CD4-positive, CD25-positive, alpha-beta regulatory T cell (primary cell): ENCODE data around the gene POLE. TPM values are rescaled to one million over a fixed set of nuclear protein-coding genes. Genes with fewer than 3 reads are reported as not detected.

Experiments used
- ATAC-seq, 2 donors: fragments of 150-1000 bp; cut with Tn5 transposase; one replicate each; pipeline ENCODE4 v1.10.0; 2021; ENCODE audit warnings: low read depth in 2 of 2, moderate number of reproducible peaks in 2 of 2, moderate library complexity in 1 of 2
- DNase-seq, 3 donors: peaks; one replicate each; pipeline versions ENCODE4 v3.0.0 to v3.0.0-alpha.2; 2012 to 2022; ENCODE audit warnings: mixed read lengths in 1 of 3
- H3K27ac ChIP-seq: one replicate; pipeline ENCODE4 v1.7.0; 2013; ENCODE audit warnings: mild to moderate bottlenecking, low read length; ENCODE audit not compliant: insufficient read depth, poor library complexity, severe bottlenecking
- H3K27me3 ChIP-seq: one replicate; pipeline ENCODE4 v1.7.0; 2013; ENCODE audit warnings: low read length; ENCODE audit not compliant: control insufficient read depth, insufficient read depth
- H3K36me3 ChIP-seq: one replicate; pipeline ENCODE4 v1.7.0; 2013; ENCODE audit warnings: mild to moderate bottlenecking, low read length, moderate library complexity; ENCODE audit not compliant: control insufficient read depth, insufficient read depth
- H3K4me1 ChIP-seq: 2 replicates; pipeline ENCODE4 v1.7.0; 2013; ENCODE audit warnings: mild to moderate bottlenecking, low read length; ENCODE audit not compliant: insufficient read depth, control insufficient read depth, poor library complexity, severe bottlenecking
- H3K4me3 ChIP-seq: one replicate; pipeline ENCODE4 v1.7.0; 2013; ENCODE audit warnings: low read depth, mild to moderate bottlenecking, low read length, moderate library complexity
- H3K9me3 ChIP-seq, 2 experiments: 1 replicate in 1 of 2; 2 replicates in 1 of 2; pipeline ENCODE4 v1.7.0; 2013; ENCODE audit warnings: low read length in 2 of 2, mild to moderate bottlenecking in 1 of 2, moderate library complexity in 1 of 2; ENCODE audit not compliant: control insufficient read depth in 2 of 2
- H3K27ac Mint-ChIP-seq, 3 donors: one replicate each; pipeline ENCODE4 v1.8.0; 2020 to 2022; ENCODE audit warnings: mild to moderate bottlenecking in 3 of 3, mixed read lengths in 3 of 3, moderate library complexity in 2 of 3
- H3K27me3 Mint-ChIP-seq: one replicate; pipeline ENCODE4 v1.8.0; 2022; ENCODE audit warnings: mild to moderate bottlenecking, mixed read lengths
- H3K36me3 Mint-ChIP-seq: one replicate; pipeline ENCODE4 v1.8.0; 2020; ENCODE audit warnings: mixed read lengths
- H3K4me1 Mint-ChIP-seq, 4 donors: one replicate each; pipeline ENCODE4 v1.8.0; 2020 to 2022; ENCODE audit warnings: mixed read lengths in 4 of 4, mild to moderate bottlenecking in 1 of 4
- H3K4me3 Mint-ChIP-seq, 4 donors: one replicate each; pipeline ENCODE4 v1.8.0; 2020 to 2022; ENCODE audit warnings: mild to moderate bottlenecking in 4 of 4, mixed read lengths in 4 of 4, moderate library complexity in 3 of 4
- H3K9me3 Mint-ChIP-seq, 7 donors: one replicate each; pipeline ENCODE4 v1.8.0; 2020 to 2022; ENCODE audit warnings: mixed read lengths in 7 of 7, mild to moderate bottlenecking in 3 of 7, moderate library complexity in 2 of 7
- polyA plus RNA-seq, 4 donors: library from polyadenylated mRNA; unstranded; fragments of 300-500 nt; fragmentation: Illumina TruSeq; gene quantifications; one replicate each; pipeline ENCODE4 v1.2.3, GENCODE V29; 2021
- total RNA-seq: library from RNA; stranded (reverse); gene quantifications from one replicate; pipeline ENCODE4 v1.2.3, GENCODE V29; 2022

Gene POLE
- total and polyA plus RNA-seq, 5 donors from 2014 or later = 2.4 to 51.1 (median 3.7) TPM

DNA sequence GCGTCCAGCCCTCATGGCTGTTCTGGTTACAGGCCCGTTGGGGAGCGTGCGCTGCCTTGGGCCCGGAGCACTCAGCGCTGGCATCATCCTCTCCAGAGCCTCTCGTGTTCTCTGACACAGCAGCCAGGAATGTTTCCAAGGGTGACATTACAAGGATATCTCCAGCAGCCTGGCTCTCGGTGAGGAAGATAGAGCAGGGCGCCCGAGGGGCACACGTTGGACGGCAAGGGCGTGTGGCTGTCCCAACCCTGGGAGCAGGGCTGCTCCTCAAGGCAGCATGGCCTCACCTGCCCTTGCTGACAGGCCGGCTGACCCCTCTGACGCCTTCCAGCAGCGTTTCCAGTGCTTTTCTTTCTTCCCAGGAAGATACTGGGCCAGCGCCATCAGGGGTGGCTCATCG lies 91.1 kb downstream of the POLE start:
- H3K4me1 Mint-ChIP-seq = peaks cover 0 to 31% (median 14%) of the 10 kb centered on the region in 4 donors
- H3K9me3 ChIP-seq = no peaks in the 10 kb centered on the region
- no peak for DNase-seq
- H3K4me3 Mint-ChIP-seq = peak overlapping the region in 1 of 4 donors; percentile 13
- peak in 1 of 2 donors; percentile 16 for ATAC-seq
- peaks cover 0 to 8% (median 0%) of the 10 kb centered on the region in 7 donors for H3K9me3 Mint-ChIP-seq
- H3K27me3 Mint-ChIP-seq = peaks cover 21% of the 10 kb centered on the region
- peaks cover 14% of the 10 kb centered on the region for H3K4me1 ChIP-seq
- no peak overlapping the region for H3K27ac ChIP-seq
- no peak overlapping the region for H3K27ac Mint-ChIP-seq
- no peak overlapping the region for H3K4me3 ChIP-seq
- H3K36me3 Mint-ChIP-seq = no peaks in the 10 kb centered on the region
- H3K27me3 ChIP-seq = no peaks in the 10 kb centered on the region
- no peaks in the 10 kb centered on the region for H3K36me3 ChIP-seq

DNA sequence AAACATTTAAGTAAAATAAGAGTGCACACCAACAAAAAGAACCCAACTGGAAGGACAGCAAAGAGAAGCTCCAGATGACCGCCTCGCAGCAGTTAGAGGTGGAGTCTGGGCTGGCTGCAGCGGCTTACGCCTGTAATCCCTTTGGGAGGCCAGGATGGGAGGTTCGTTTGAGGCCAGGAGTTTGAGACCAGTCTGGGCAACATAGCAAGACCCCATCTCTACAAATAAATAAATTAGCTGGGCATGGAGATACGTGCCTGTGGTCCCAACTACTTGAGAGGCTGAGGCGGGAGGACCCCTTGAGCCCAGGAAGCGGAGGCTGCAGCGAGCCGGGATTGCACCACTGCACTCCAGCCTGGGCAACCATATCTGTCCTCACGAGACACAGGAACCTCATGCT lies 92.0 kb downstream of the POLE start:
- Mint-ChIP-seq H3K36me3 (no peaks in the 10 kb centered on the region), H3K27ac (peak overlapping the region in 1 of 3 donors; percentile 52), H3K27me3 (peaks cover 21% of the 10 kb centered on the region), H3K4me3 (peak overlapping the region in 1 of 4 donors; percentile 11), H3K9me3 (peaks cover 0 to 8% (median 0%) of the 10 kb centered on the region in 7 donors), H3K4me1 (peaks cover 0 to 25% (median 14%) of the 10 kb centered on the region in 4 donors)
- H3K36me3 ChIP-seq = no peaks in the 10 kb centered on the region
- ATAC-seq = no peak
- H3K4me1 ChIP-seq = peaks cover 7% of the 10 kb centered on the region
- DNase-seq = no peak
- no peaks in the 10 kb centered on the region for H3K27me3 ChIP-seq
- H3K9me3 ChIP-seq = no peaks in the 10 kb centered on the region
- no peak overlapping the region for H3K27ac ChIP-seq
- no peak overlapping the region for H3K4me3 ChIP-seq

DNA sequence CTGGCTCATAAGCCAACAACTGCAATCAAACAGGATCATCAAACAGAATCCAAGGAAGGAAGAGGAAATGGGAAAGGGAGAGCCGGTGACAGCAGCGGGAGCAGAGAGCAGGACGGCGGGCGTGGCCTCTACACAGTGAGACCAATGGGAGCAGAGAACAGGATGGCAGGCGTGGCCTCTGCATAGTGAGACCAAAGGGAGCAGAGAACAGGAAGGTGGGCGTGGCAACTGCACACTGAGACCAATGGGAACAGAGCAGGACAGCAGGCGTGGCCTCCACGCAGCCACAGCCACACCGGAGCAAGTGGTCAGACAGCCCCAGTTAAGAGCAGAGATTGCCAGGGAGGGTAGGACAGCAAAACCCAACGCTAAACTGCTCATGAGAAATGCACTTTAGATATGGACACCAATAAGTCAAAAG lies 93.2 kb downstream of the POLE start:
- Mint-ChIP-seq H3K27ac (no peak overlapping the region), H3K4me3 (peak overlapping the region in 2 of 4 donors; percentile 7 to 71), H3K36me3 (no peaks in the 10 kb centered on the region), H3K4me1 (peaks cover 0 to 16% (median 10%) of the 10 kb centered on the region in 4 donors), H3K9me3 (peaks cover 0 to 8% (median 1%) of the 10 kb centered on the region in 7 donors), H3K27me3 (peaks cover 13% of the 10 kb centered on the region)
- H3K36me3 ChIP-seq = no peaks in the 10 kb centered on the region
- no peaks in the 10 kb centered on the region for H3K27me3 ChIP-seq
- no peak overlapping the region for H3K4me3 ChIP-seq
- H3K4me1 ChIP-seq = peaks cover 5% of the 10 kb centered on the region
- ATAC-seq = peak; percentile 37 to 40
- H3K27ac ChIP-seq = no peak overlapping the region
- peak in 1 of 3 donors; percentile 48 for DNase-seq
- H3K9me3 ChIP-seq = no peaks in the 10 kb centered on the region

DNA sequence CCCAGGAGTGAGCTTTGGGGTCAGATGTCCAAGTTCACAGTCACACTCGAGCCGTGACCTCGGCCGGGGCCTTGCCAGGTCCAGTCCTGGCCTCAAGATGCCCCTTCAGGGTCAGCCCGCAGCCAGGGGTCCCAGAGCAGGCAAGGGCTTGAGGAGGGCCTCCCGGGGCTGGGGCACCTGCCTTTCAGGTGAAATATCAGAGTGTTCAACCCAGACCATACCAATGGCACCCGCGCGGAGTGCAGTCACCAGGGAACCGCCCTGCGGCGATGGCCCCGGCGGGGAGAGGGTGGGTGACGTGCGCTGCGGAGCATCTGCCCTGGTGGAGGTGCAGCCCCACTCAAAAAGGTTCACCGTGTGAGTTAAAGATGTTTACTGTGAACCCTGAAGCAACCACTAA lies 93.6 kb downstream of the POLE start:
- H3K36me3 ChIP-seq = no peaks in the 10 kb centered on the region
- Mint-ChIP-seq H3K4me1 (peaks cover 0 to 12% (median 8%) of the 10 kb centered on the region in 4 donors), H3K36me3 (no peaks in the 10 kb centered on the region), H3K27me3 (peaks cover 8% of the 10 kb centered on the region), H3K9me3 (peaks cover 0 to 8% (median 1%) of the 10 kb centered on the region in 7 donors), H3K27ac (no peak overlapping the region), H3K4me3 (no peak overlapping the region)
- no peaks in the 10 kb centered on the region for H3K9me3 ChIP-seq
- H3K27me3 ChIP-seq = no peaks in the 10 kb centered on the region
- H3K27ac ChIP-seq = no peak overlapping the region
- H3K4me1 ChIP-seq = peaks cover under 1% of the 10 kb centered on the region
- H3K4me3 ChIP-seq = no peak overlapping the region
- DNase-seq = no peak
- no peak for ATAC-seq

DNA sequence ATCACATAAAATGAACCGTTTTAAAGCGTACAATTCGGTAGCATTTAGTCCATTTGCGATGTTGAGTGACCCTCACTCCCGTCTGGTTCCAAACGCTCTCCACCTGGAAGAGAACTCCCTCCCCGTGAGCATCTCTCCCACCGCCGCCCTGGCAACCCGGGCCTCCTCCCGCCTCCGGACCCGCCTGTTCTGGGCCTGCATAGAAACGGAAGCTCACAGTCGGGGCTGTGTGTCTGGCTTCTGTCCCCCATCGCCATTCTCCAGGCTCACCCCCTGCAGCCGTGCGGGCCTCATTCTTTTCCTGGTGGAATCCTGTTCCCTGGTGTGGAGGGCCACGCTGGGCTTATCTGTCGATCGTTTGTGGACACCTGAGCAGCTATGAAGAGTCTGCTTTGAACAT lies 94.1 kb downstream of the POLE start:
- H3K27ac Mint-ChIP-seq = no peak overlapping the region

DNA sequence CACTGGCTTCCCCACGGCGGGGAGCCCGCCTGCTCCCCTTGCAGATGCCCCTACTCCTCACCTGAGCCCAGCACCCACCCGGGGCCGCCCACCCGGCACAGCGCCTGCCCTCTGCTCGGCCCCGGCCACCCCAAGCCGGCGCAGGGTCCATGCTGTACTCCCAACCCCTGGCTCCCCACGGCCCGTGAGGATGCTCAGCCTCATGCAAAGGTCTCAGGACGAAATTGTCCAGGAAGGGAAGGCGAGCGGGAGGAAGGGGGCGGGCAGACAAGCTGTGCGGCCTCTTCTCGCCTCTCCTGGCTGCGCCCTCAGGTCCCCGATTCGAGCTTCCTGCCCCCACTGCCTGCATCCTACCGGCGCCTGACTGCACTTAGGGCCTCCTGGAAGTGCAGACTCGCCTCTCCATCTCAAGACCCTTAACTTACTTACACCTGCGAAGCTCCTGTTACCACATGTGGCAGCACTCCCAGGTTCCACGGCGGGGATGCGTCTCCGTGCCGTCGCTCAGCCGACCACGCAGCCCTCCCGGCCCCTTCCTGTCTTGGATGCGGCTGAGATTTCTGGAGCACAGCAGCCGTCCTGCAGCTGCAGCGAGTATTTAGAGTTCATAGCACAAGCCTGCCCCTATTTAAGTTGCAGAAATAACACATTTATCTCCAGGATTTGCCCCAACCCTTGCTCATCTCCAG lies 94.7 kb downstream of the POLE start:
- Mint-ChIP-seq H3K27ac (no peak overlapping the region), H3K9me3 (peaks cover 0 to 5% (median under 1%) of the 10 kb centered on the region in 7 donors), H3K36me3 (no peaks in the 10 kb centered on the region), H3K4me3 (no peak overlapping the region), H3K27me3 (peaks cover 4% of the 10 kb centered on the region), H3K4me1 (peaks cover 0 to 7% (median 5%) of the 10 kb centered on the region in 4 donors)
- DNase-seq (no peak), ATAC-seq (no peak)
- Histone ChIP-seq H3K27me3 (no peaks in the 10 kb centered on the region), H3K4me3 (no peak overlapping the region), H3K36me3 (no peaks in the 10 kb centered on the region), H3K27ac (no peak overlapping the region), H3K9me3 (no peaks in the 10 kb centered on the region), H3K4me1 (no peaks in the 10 kb centered on the region)

More for the DNA sequence above, 94.1 kb downstream of the POLE start:
- H3K9me3 Mint-ChIP-seq = peaks cover 0 to 8% (median 1%) of the 10 kb centered on the region in 7 donors
- DNase-seq (no peak), ATAC-seq (no peak)
- Histone ChIP-seq H3K9me3 (no peaks in the 10 kb centered on the region), H3K27ac (no peak overlapping the region), H3K4me3 (no peak overlapping the region), H3K4me1 (no peaks in the 10 kb centered on the region), H3K36me3 (no peaks in the 10 kb centered on the region), H3K27me3 (no peaks in the 10 kb centered on the region)
- H3K4me3 Mint-ChIP-seq = no peak overlapping the region
- H3K4me1 Mint-ChIP-seq = peaks cover 0 to 11% (median 8%) of the 10 kb centered on the region in 4 donors
- H3K36me3 Mint-ChIP-seq = no peaks in the 10 kb centered on the region
- peaks cover 7% of the 10 kb centered on the region for H3K27me3 Mint-ChIP-seq

DNA sequence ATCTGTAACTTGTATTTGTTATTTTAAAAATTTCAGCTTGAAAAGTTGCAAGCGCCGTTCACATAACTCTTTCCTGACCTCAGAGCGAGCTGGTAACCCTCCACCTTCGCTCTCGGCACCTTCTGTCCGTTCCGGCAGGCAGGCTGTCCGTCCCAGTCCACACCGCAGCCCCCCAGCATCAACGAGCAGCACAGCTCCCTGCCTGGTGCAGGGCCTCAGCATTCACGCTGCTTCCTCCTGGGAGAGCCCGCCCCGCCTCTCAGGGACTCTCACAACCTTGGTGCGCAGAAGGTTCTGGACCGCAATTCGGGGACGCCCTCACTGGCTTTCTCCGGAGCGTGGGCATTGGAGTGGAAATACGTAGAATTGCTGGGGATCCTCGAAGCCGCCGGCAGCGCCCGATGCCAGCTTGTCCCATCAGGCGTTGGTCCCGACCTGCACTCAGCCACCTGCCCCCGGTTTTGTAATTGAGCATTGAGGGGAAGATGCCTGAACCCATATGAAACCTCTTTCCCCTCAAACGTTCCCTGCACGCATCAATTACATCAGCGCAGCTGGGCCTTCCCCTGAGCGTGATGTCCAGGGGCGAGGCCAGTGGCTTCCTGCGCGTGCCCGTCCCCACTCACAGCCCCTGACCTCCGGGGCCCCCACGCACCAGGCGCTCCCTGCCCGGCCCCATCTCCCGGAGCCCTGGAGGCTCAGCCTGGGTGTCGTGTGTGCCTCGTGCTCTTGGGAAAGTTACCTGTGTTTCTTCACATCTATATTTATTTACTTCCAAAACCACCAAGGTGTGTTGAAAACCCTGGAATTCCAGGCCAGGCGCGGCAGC lies 95.8 kb downstream of the POLE start:
- Mint-ChIP-seq H3K4me3 (no peak overlapping the region), H3K9me3 (peaks cover 0 to 2% (median 0%) of the 10 kb centered on the region in 7 donors), H3K4me1 (peaks cover 0 to 4% (median 1%) of the 10 kb centered on the region in 4 donors), H3K36me3 (no peaks in the 10 kb centered on the region), H3K27me3 (no peaks in the 10 kb centered on the region), H3K27ac (no peak overlapping the region)
- Histone ChIP-seq H3K27me3 (no peaks in the 10 kb centered on the region), H3K36me3 (no peaks in the 10 kb centered on the region), H3K4me3 (no peak overlapping the region), H3K27ac (no peak overlapping the region), H3K9me3 (no peaks in the 10 kb centered on the region), H3K4me1 (no peaks in the 10 kb centered on the region)
- ATAC-seq (no peak), DNase-seq (no peak)
